ENCODE measurements around the gene OPHN1. TPM values are rescaled to one million over a fixed set of nuclear protein-coding genes. Genes with fewer than 3 reads are reported as not detected.

OPHN1 gene
- total RNA-seq, 2 donors from 2014 or later, result 2.5 to 4.3 TPM

DNA sequence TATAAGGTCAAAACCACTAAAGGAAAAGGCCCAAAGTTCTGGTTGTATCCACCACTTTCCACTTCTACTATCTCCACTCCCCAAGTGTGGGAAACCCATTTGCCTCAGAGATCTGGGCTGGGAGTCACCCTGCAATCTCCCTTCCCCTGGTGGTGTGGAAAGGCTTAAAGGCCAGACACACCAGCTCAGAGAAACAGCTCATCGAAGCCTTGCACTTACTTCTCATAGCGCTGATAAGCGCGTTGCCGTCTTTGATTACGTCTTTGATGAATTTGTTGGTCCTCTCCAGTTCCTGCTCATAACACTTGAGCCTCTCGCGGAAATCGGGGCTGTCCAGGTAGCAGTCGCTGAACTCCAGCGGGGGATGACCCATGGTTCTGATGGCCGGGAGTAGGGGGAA is 647 bp downstream of the OPHN1 start:
- TF ChIP-seq, protein P1, sequence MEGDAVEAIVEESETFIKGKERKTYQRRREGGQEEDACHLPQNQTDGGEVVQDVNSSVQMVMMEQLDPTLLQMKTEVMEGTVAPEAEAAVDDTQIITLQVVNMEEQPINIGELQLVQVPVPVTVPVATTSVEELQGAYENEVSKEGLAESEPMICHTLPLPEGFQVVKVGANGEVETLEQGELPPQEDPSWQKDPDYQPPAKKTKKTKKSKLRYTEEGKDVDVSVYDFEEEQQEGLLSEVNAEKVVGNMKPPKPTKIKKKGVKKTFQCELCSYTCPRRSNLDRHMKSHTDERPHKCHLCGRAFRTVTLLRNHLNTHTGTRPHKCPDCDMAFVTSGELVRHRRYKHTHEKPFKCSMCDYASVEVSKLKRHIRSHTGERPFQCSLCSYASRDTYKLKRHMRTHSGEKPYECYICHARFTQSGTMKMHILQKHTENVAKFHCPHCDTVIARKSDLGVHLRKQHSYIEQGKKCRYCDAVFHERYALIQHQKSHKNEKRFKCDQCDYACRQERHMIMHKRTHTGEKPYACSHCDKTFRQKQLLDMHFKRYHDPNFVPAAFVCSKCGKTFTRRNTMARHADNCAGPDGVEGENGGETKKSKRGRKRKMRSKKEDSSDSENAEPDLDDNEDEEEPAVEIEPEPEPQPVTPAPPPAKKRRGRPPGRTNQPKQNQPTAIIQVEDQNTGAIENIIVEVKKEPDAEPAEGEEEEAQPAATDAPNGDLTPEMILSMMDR (IDR thresholded peaks at IDR 0.05), result no peak
- Histone ChIP-seq H3K36me3 (no peaks in the 10 kb centered on the region), H3K4me3 (peak overlapping the region; percentile 48 to 65), H3K27me3 (no peaks in the 10 kb centered on the region), H3K4me1 (peaks cover 0 to 14% of the 10 kb centered on the region in 2 donors), H3K27ac (peak overlapping the region; percentile 76 to 79), H3K9me3 (no peaks in the 10 kb centered on the region)
- DNase-seq (ENCODE audit: low spot score), result no peak

DNA sequence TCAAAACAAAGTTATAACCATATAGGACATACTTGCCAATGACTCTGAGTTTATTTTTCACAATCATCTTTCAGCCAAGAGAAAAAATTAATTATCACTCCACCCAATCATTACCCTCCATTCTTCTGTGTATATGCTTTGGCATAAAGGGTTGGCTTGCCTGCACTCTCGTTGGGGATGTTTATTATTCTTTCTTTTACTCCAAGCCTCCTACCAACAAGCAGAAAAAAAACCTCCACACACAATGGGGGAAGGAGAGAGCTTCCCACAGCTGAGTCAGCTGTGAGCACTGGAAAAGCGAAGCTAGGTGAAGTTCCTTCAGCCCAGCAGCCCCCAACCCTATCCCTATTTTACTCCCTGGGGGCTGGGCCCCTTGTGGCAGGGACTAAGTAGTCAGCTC is 1.5 kb downstream of the OPHN1 start:
- TF ChIP-seq, protein P1 (IDR thresholded peaks at IDR 0.05), result no peak
- DNase-seq (ENCODE audit: low spot score), result no peak
- H3K27me3 ChIP-seq, result no peaks in the 10 kb centered on the region
- H3K4me3 ChIP-seq, result no peak overlapping the region
- H3K27ac ChIP-seq, result no peak overlapping the region
- H3K9me3 ChIP-seq, result no peaks in the 10 kb centered on the region
- peaks cover 0 to 14% of the 10 kb centered on the region in 2 donors for H3K4me1 ChIP-seq
- no peaks in the 10 kb centered on the region for H3K36me3 ChIP-seq

DNA sequence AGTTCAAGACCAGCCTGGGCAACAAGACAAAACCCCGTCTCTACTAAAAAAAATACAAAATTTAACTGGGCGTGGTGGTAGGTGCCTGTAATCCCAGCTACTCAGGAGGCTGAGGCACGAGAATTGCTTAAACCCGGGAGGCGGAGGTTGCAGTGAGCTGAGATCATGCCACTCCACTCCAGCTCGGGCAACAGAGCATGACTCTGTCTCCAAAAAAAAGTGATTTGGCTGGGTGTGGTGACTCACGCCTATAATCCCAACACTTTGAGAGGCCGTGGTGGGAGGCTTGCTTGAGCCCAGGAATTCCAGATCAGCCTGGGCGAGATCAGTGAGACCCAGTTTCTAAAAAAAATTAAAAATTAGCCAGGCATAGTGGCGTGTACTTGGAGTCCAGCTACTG is 4.1 kb downstream of the OPHN1 start:
- no peak for DNase-seq (ENCODE audit: low spot score)
- H3K27ac ChIP-seq, result no peak overlapping the region
- H3K4me3 ChIP-seq, result no peak overlapping the region
- no peaks in the 10 kb centered on the region for H3K9me3 ChIP-seq
- TF ChIP-seq, protein P1 (IDR thresholded peaks at IDR 0.05), result no peak
- no peaks in the 10 kb centered on the region for H3K36me3 ChIP-seq
- H3K27me3 ChIP-seq, result no peaks in the 10 kb centered on the region
- H3K4me1 ChIP-seq, result peaks cover 0 to 14% of the 10 kb centered on the region in 2 donors

DNA sequence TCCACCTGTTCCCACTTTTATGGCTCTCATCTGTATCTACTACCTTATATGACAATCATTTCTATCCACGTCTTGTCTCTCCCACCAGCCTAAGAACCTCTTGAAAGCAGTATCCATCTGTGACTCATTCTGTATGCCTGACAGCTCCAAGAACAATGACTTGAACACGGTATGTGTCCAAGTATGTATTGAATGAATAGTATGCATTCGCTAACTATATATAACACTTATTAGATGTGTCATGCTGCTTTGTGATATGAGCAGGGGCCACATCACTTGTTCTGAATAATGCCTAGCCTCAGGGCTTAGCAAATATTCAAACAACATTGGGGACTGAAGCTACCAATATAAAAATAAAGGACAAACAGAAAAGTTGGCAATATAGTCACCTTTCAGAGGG is 4.9 kb downstream of the OPHN1 start:
- Histone ChIP-seq H3K9me3 (no peaks in the 10 kb centered on the region), H3K27ac (no peak overlapping the region), H3K4me3 (no peak overlapping the region), H3K4me1 (peaks cover 0 to 14% of the 10 kb centered on the region in 2 donors), H3K36me3 (no peaks in the 10 kb centered on the region), H3K27me3 (no peaks in the 10 kb centered on the region)
- TF ChIP-seq, protein P1 (IDR thresholded peaks at IDR 0.05), result no peak
- no peak for DNase-seq (ENCODE audit: low spot score)

DNA sequence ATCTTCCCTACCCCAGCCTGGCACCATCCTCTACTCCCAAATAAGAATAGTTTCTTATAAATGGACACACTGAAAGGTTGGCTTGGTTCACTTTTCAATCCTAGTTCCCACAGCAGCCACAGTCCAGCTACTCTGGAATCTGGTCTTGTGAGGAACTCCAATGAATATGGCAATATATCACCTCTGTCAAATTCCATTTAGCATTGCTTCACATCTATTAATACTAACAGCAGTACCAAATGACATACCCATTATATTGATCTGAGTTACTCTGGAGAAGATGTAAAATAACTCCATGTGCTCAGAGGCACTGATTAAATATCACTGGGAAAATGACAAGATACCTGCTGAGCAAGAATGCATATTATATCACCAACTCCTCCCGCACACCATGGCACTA is 8.6 kb downstream of the OPHN1 start:
- Histone ChIP-seq H3K9me3 (no peaks in the 10 kb centered on the region), H3K4me1 (peaks cover 0 to 4% of the 10 kb centered on the region in 2 donors), H3K36me3 (no peaks in the 10 kb centered on the region), H3K27me3 (no peaks in the 10 kb centered on the region), H3K4me3 (no peak overlapping the region), H3K27ac (no peak overlapping the region)
- no peak for DNase-seq (ENCODE audit: low spot score)
- TF ChIP-seq, protein P1 (IDR thresholded peaks at IDR 0.05), result no peak

DNA sequence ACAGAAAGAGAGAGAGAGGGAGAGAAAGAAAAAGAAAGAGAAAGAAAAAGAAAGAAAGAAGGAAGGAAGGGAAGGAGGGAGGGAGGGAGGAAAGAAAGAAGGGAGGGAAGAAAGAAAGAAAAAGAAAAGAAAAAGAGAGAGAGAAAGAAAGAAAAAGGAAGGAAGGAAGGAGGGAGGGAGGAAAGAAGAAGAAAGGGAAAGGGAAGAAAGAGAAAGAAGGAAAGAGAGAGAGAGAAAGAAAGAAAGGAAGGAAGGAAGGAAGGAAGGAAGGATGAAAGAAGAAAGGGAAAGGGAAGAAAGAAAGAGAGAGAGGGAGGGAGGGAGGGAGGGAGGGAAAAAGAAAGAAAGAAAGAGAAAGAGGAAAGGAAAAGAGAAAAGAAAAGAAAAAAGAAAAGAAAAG is 10.8 kb downstream of the OPHN1 start:
- Histone ChIP-seq H3K4me1 (peaks cover 0 to 4% of the 10 kb centered on the region in 2 donors), H3K4me3 (no peak overlapping the region), H3K9me3 (no peaks in the 10 kb centered on the region), H3K27ac (no peak overlapping the region), H3K36me3 (no peaks in the 10 kb centered on the region), H3K27me3 (no peaks in the 10 kb centered on the region)
- DNase-seq (ENCODE audit: low spot score), result no peak
- TF ChIP-seq, protein P1 (IDR thresholded peaks at IDR 0.05), result no peak
